GM23338 (cell line): ENCODE data around the gene CCDC61. TPM values are rescaled to one million over a fixed set of nuclear protein-coding genes. Genes with fewer than 3 reads are reported as not detected.

ENCODE experiments used
- ATAC-seq: fragments of 200-7000 bp; cut with Tn5 transposase; 3 replicates; pipeline ENCODE4 v1.9.1; 2020
- DNase-seq: peaks from one replicate; pipeline ENCODE4 v3.0.0-alpha.2; 2015; ENCODE audit warnings: low spot score
- H2AFZ ChIP-seq: fragments of 200-600 bp; sonication (generic); 2 replicates; pipeline ENCODE4 v1.8.0; 2016; ENCODE audit warnings: antibody characterized with exemption, mild to moderate bottlenecking, moderate library complexity
- H3F3A ChIP-seq: fragments of 200-600 bp; sonication (generic); replicated peaks from 2 replicates; pipeline ENCODE4 v1.8.0; 2017; ENCODE audit warnings: antibody characterized with exemption, mixed run types, low read depth
- H3K27ac ChIP-seq: fragments of 200-600 bp; sonication (generic); 2 replicates; pipeline ENCODE4 v1.6.1; 2016; ENCODE audit warnings: low read depth
- H3K27me3 ChIP-seq: fragments of 200-600 bp; sonication (generic); 2 replicates; pipeline ENCODE4 v1.8.0; 2016; ENCODE audit warnings: mild to moderate bottlenecking, mixed run types, moderate library complexity; ENCODE audit not compliant: insufficient read depth
- H3K36me3 ChIP-seq: fragments of 200-600 bp; sonication (generic); 2 replicates; pipeline ENCODE4 v1.8.0; 2016; ENCODE audit warnings: mild to moderate bottlenecking; ENCODE audit not compliant: insufficient read depth
- H3K4me1 ChIP-seq: fragments of 200-600 bp; sonication (generic); 2 replicates; pipeline ENCODE4 v1.8.0; 2016; ENCODE audit warnings: mild to moderate bottlenecking, moderate library complexity; ENCODE audit not compliant: insufficient read depth
- H3K4me2 ChIP-seq: fragments of 200-600 bp; sonication (generic); 2 replicates; pipeline ENCODE4 v1.7.1; 2017; ENCODE audit warnings: mixed run types
- H3K4me3 ChIP-seq: fragments of 200-600 bp; sonication (generic); 2 replicates; pipeline ENCODE4 v1.6.1; 2016; ENCODE audit warnings: mixed run types
- H3K79me2 ChIP-seq: fragments of 200-600 bp; sonication (generic); replicated peaks from 2 replicates; pipeline ENCODE4 v1.8.0; 2017; ENCODE audit warnings: mild to moderate bottlenecking; ENCODE audit not compliant: insufficient read depth
- H3K9me2 ChIP-seq: fragments of 200-600 bp; sonication (generic); 2 replicates; pipeline ENCODE4 v1.8.0; 2017; ENCODE audit not compliant: insufficient read depth
- H4K20me1 ChIP-seq: fragments of 200-600 bp; sonication (generic); replicated peaks from 2 replicates; pipeline ENCODE4 v1.8.0; 2017; ENCODE audit warnings: mild to moderate bottlenecking; ENCODE audit not compliant: insufficient read depth
- H3K27ac Mint-ChIP-seq: 2 replicates; pipeline ENCODE4 v1.8.0; 2020; ENCODE audit warnings: inconsistent platforms, mild to moderate bottlenecking, moderate library complexity, mixed read lengths
- H3K27me3 Mint-ChIP-seq: 3 replicates; pipeline ENCODE4 v1.8.0; 2022; ENCODE audit warnings: low read depth, mild to moderate bottlenecking, moderate library complexity, mixed read lengths, inconsistent platforms; ENCODE audit not compliant: insufficient read depth, poor library complexity
- H3K36me3 Mint-ChIP-seq: 3 replicates; pipeline ENCODE4 v1.8.0; 2021; ENCODE audit warnings: low read depth, mild to moderate bottlenecking, inconsistent platforms, moderate library complexity, mixed read lengths
- H3K4me1 Mint-ChIP-seq: 3 replicates; pipeline ENCODE4 v1.8.0; 2020; ENCODE audit warnings: mild to moderate bottlenecking, inconsistent platforms, mixed read lengths
- H3K4me3 Mint-ChIP-seq: 3 replicates; pipeline ENCODE4 v1.8.0; 2021; ENCODE audit warnings: moderate library complexity, mild to moderate bottlenecking, inconsistent platforms, mixed read lengths
- H3K9me3 Mint-ChIP-seq: 3 replicates; pipeline ENCODE4 v1.8.0; 2020; ENCODE audit warnings: moderate library complexity, mild to moderate bottlenecking, inconsistent platforms, mixed read lengths
- EZH2phosphoT487 ChIP-seq: fragments of 200-600 bp; sonication (generic); IDR thresholded peaks from one replicate; pipeline ENCODE4 v1.8.1; 2018; ENCODE audit warnings: antibody characterized with exemption; ENCODE audit not compliant: unreplicated experiment
- REST ChIP-seq: IDR thresholded peaks from one replicate; pipeline ENCODE4 v1.6.1; 2018; ENCODE audit warnings: antibody characterized with exemption; ENCODE audit not compliant: unreplicated experiment
- STAT1 ChIP-seq: IDR thresholded peaks from one replicate; pipeline ENCODE4 v1.6.1; 2016; ENCODE audit warnings: antibody characterized with exemption; ENCODE audit not compliant: unreplicated experiment
- ZNF114 ChIP-seq: fragments of 250-450 bp; sonication (Bioruptor Pico); IDR thresholded peaks from 2 replicates; pipeline ENCODE4 v1.5.0; 2020; ENCODE audit warnings: mild to moderate bottlenecking, moderate library complexity
- polyA plus RNA-seq: library from polyadenylated mRNA; unstranded; fragments of >200 nt; fragmentation: Nextera tagmentation; extraction: Ambion mirVana; gene quantifications from 2 replicates; pipeline ENCODE4 v1.2.1, GENCODE V29; 2016
- total RNA-seq: library from RNA; depleted of rRNA; stranded (reverse); fragments of >200 nt; shearing (Covaris generic); gene quantifications from 2 replicates; pipeline ENCODE4 v1.2.3, GENCODE V29; 2014
- TF ChIP-seq, protein P1 (sequence below): fragments of 250-450 bp; sonication (Bioruptor Pico); IDR thresholded peaks from 2 replicates; pipeline ENCODE4 v1.5.0; 2020; ENCODE audit warnings: mild to moderate bottlenecking, moderate library complexity

The CCDC61 gene
- total and polyA plus RNA-seq, 2 experiments from 2014 or later: 9.8 to 22.4 TPM

GRCh38 chr19:46022431-46023310, 27.4 kb downstream of the CCDC61 start, which contains the start of gene PGLYRP1 (continued):
- TF ChIP-seq, protein P1, sequence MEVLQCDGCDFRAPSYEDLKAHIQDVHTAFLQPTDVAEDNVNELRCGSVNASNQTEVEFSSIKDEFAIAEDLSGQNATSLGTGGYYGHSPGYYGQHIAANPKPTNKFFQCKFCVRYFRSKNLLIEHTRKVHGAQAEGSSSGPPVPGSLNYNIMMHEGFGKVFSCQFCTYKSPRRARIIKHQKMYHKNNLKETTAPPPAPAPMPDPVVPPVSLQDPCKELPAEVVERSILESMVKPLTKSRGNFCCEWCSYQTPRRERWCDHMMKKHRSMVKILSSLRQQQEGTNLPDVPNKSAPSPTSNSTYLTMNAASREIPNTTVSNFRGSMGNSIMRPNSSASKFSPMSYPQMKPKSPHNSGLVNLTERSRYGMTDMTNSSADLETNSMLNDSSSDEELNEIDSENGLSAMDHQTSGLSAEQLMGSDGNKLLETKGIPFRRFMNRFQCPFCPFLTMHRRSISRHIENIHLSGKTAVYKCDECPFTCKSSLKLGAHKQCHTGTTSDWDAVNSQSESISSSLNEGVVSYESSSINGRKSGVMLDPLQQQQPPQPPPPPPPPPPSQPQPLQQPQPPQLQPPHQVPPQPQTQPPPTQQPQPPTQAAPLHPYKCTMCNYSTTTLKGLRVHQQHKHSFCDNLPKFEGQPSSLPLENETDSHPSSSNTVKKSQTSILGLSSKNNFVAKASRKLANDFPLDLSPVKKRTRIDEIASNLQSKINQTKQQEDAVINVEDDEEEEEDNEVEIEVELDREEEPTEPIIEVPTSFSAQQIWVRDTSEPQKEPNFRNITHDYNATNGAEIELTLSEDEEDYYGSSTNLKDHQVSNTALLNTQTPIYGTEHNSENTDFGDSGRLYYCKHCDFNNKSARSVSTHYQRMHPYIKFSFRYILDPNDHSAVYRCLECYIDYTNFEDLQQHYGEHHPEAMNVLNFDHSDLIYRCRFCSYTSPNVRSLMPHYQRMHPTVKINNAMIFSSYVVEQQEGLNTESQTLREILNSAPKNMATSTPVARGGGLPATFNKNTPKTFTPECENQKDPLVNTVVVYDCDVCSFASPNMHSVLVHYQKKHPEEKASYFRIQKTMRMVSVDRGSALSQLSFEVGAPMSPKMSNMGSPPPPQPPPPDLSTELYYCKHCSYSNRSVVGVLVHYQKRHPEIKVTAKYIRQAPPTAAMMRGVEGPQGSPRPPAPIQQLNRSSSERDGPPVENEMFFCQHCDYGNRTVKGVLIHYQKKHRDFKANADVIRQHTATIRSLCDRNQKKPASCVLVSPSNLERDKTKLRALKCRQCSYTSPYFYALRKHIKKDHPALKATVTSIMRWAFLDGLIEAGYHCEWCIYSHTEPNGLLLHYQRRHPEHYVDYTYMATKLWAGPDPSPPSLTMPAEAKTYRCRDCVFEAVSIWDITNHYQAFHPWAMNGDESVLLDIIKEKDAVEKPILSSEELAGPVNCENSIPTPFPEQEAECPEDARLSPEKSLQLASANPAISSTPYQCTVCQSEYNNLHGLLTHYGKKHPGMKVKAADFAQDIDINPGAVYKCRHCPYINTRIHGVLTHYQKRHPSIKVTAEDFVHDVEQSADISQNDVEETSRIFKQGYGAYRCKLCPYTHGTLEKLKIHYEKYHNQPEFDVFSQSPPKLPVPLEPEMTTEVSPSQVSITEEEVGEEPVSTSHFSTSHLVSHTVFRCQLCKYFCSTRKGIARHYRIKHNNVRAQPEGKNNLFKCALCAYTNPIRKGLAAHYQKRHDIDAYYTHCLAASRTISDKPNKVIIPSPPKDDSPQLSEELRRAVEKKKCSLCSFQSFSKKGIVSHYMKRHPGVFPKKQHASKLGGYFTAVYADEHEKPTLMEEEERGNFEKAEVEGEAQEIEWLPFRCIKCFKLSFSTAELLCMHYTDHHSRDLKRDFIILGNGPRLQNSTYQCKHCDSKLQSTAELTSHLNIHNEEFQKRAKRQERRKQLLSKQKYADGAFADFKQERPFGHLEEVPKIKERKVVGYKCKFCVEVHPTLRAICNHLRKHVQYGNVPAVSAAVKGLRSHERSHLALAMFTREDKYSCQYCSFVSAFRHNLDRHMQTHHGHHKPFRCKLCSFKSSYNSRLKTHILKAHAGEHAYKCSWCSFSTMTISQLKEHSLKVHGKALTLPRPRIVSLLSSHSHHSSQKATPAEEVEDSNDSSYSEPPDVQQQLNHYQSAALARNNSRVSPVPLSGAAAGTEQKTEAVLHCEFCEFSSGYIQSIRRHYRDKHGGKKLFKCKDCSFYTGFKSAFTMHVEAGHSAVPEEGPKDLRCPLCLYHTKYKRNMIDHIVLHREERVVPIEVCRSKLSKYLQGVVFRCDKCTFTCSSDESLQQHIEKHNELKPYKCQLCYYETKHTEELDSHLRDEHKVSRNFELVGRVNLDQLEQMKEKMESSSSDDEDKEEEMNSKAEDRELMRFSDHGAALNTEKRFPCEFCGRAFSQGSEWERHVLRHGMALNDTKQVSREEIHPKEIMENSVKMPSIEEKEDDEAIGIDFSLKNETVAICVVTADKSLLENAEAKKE (CRISPR knock-in tag): no peak
- TF ChIP-seq STAT1: no peak
- no peak for TF ChIP-seq ZNF114 (CRISPR knock-in tag)

DNA sequence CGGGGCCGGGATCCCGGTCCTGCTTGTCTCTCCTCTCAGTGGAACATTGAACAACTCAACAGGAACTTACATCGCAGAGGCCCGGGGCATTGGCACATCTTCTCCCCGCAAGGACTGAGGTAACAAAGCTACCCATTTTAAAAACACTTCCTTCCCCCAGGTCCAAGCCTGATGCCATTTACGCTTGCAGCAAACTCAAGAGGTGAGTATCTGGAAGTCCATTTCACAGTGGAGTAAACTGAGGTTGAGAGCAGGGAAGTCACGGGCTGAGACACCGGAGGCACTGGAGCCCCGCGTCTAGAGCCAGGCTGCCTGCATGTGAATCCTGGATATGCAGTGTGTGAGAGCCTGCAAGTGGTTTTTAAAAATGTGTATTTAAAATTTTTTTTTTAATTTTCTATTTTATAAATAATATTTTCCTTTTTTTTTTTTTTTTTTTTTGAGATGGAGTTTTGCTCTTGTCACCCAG, 28.1 kb downstream of the CCDC61 start:
- TF ChIP-seq EZH2phosphoT487 (no peak), REST (no peak)
- peaks cover 12% of the 10 kb centered on the region; the same call in 2 of the 3 replicates for H3K36me3 Mint-ChIP-seq
- Histone ChIP-seq H3K27ac (no peak overlapping the region), H4K20me1 (no peaks in the 10 kb centered on the region; the same call in 1 of the 2 replicates), H3F3A (no peaks in the 10 kb centered on the region), H3K27me3 (no peaks in the 10 kb centered on the region), H3K4me1 (peaks cover 10% of the 10 kb centered on the region), H3K36me3 (no peaks in the 10 kb centered on the region), H3K9me2 (no peaks in the 10 kb centered on the region), H3K79me2 (no peaks in the 10 kb centered on the region), H3K4me2 (no peak overlapping the region), H2AFZ (no peak overlapping the region), H3K4me3 (no peak overlapping the region)
- H3K27me3 Mint-ChIP-seq: peaks cover 8% of the 10 kb centered on the region
- no peak overlapping the region for H3K27ac Mint-ChIP-seq
- peaks cover 6% of the 10 kb centered on the region; the same call in 2 of the 3 replicates for H3K9me3 Mint-ChIP-seq
- DNase-seq (peak; percentile 16), ATAC-seq (no peak)
- H3K4me1 Mint-ChIP-seq: peaks cover 21% of the 10 kb centered on the region
- H3K4me3 Mint-ChIP-seq: no peak overlapping the region
